Caco-2 (cell line): ENCODE data around the gene ASTN2. TPM values are rescaled to one million over a fixed set of nuclear protein-coding genes. Genes with fewer than 3 reads are reported as not detected.

Source experiments
- BruUV-seq: library from RNA; stranded (reverse); fragments of 400-500 nt; replicated peaks from 2 replicates; lab custom pipeline; 2021; lab: Mats Ljungman, UMichigan
- CTCF ChIA-PET: fragments of 300-600 bp; sonication (Branson Sonifier 250); formaldehyde crosslinking; loops from one replicate; lab custom pipeline; 2022; ENCODE audit warnings: antibody characterized with exemption; lab: Charles Lee
- POLR2A ChIA-PET: fragments of 300-600 bp; sonication (Branson Sonifier 250); formaldehyde crosslinking; loops from one replicate; lab custom pipeline; 2022; ENCODE audit warnings: antibody characterized with exemption; lab: Charles Lee
- DNase-seq, 2 experiments: peaks; one replicate each; pipeline versions ENCODE4 v3.0.0 to v3.0.0-alpha.2; 2020 to 2022
- H3K27me3 ChIP-seq: replicated peaks from 2 replicates; pipeline ENCODE4 v1.6.0; 2011; ENCODE audit warnings: low read length; ENCODE audit not compliant: control insufficient read depth, insufficient read depth
- H3K36me3 ChIP-seq: 2 replicates; pipeline ENCODE4 v1.5.1; 2011; ENCODE audit warnings: low read length; ENCODE audit not compliant: control insufficient read depth, insufficient read depth
- H3K4me1 ChIP-seq: fragments of 250-450 bp; sonication (Bioruptor Pico); 2 replicates; pipeline ENCODE4 v1.5.1; 2020; ENCODE audit warnings: mild to moderate bottlenecking
- H3K4me3 ChIP-seq: 2 replicates; pipeline ENCODE4 v1.5.1; 2011; ENCODE audit warnings: low read depth, mild to moderate bottlenecking, control low read depth, low read length
- H3K9me3 ChIP-seq: fragments of 250-450 bp; sonication (Bioruptor Pico); 2 replicates; pipeline ENCODE4 v1.5.1; 2020; ENCODE audit warnings: mild to moderate bottlenecking, moderate library complexity
- H3K27ac Mint-ChIP-seq: one replicate; pipeline ENCODE4 v1.8.0; 2022; ENCODE audit warnings: mixed read lengths; ENCODE audit not compliant: unreplicated experiment
- H3K27me3 Mint-ChIP-seq: one replicate; pipeline ENCODE4 v1.8.0; 2022; ENCODE audit warnings: mixed read lengths; ENCODE audit not compliant: insufficient read depth, unreplicated experiment
- H3K36me3 Mint-ChIP-seq: one replicate; pipeline ENCODE4 v1.8.0; 2022; ENCODE audit warnings: mild to moderate bottlenecking, mixed read lengths; ENCODE audit not compliant: insufficient read depth, unreplicated experiment
- H3K4me1 Mint-ChIP-seq: one replicate; pipeline ENCODE4 v1.8.0; 2022; ENCODE audit warnings: low read depth, mixed read lengths; ENCODE audit not compliant: unreplicated experiment
- H3K4me3 Mint-ChIP-seq: one replicate; pipeline ENCODE4 v1.8.0; 2022; ENCODE audit warnings: mild to moderate bottlenecking, moderate library complexity, mixed read lengths; ENCODE audit not compliant: unreplicated experiment
- H3K9me3 Mint-ChIP-seq: one replicate; pipeline ENCODE4 v1.8.0; 2022; ENCODE audit warnings: mixed read lengths; ENCODE audit not compliant: unreplicated experiment
- intact Hi-C: fragments of 100-400 bp; cut with micrococcal nuclease; formaldehyde crosslinking; loops from one replicate; pipeline ENCODE4 v1.10.0; 2022; ENCODE audit not compliant: unreplicated experiment
- total RNA-seq: library from RNA; stranded (reverse); gene quantifications from 2 replicates; pipeline ENCODE4 v1.2.3, GENCODE V29; 2022
- TF ChIP-seq, protein P1 (sequence below), 2 experiments: fragments of 200-600 bp in 1 of 2; IDR thresholded peaks; 1 replicate in 1 of 2; 2 replicates in 1 of 2; pipeline versions ENCODE4 v1.5.1 to v1.8.0; 2011 to 2022; ENCODE audit warnings: antibody characterized with exemption in 1 of 2, control low read depth in 1 of 2, inconsistent platforms in 1 of 2, low read depth in 1 of 2, low read length in 1 of 2, mild to moderate bottlenecking in 1 of 2, moderate library complexity in 1 of 2; ENCODE audit not compliant: insufficient read depth in 1 of 2, severe bottlenecking in 1 of 2, unreplicated experiment in 1 of 2

ASTN2 gene
- total RNA-seq, 1 experiment from 2014 or later = 12.7 TPM

GRCh38 chr9:116605904-116606341 is 808.9 kb downstream of the ASTN2 start:
- Histone ChIP-seq H3K27me3 (no peaks in the 10 kb centered on the region), H3K36me3 (0 out of 2 replicates have a peak, but pooled peaks cover 1% of the 10 kb centered on the region), H3K9me3 (no peaks in the 10 kb centered on the region; the same call in 1 of the 2 replicates), H3K4me3 (no peak overlapping the region), H3K4me1 (no peaks in the 10 kb centered on the region)
- Mint-ChIP-seq H3K27me3 (no peaks in the 10 kb centered on the region), H3K4me3 (no peak overlapping the region), H3K36me3 (no peaks in the 10 kb centered on the region), H3K9me3 (no peaks in the 10 kb centered on the region), H3K4me1 (no peaks in the 10 kb centered on the region), H3K27ac (no peak overlapping the region)
- ChIA-PET CTCF (no interaction called here), POLR2A (no interaction called here)
- no TSS peak for BruUV-seq
- DNase-seq = no peak
- intact Hi-C loops = no loop called here
- TF ChIP-seq, protein P1, sequence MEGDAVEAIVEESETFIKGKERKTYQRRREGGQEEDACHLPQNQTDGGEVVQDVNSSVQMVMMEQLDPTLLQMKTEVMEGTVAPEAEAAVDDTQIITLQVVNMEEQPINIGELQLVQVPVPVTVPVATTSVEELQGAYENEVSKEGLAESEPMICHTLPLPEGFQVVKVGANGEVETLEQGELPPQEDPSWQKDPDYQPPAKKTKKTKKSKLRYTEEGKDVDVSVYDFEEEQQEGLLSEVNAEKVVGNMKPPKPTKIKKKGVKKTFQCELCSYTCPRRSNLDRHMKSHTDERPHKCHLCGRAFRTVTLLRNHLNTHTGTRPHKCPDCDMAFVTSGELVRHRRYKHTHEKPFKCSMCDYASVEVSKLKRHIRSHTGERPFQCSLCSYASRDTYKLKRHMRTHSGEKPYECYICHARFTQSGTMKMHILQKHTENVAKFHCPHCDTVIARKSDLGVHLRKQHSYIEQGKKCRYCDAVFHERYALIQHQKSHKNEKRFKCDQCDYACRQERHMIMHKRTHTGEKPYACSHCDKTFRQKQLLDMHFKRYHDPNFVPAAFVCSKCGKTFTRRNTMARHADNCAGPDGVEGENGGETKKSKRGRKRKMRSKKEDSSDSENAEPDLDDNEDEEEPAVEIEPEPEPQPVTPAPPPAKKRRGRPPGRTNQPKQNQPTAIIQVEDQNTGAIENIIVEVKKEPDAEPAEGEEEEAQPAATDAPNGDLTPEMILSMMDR (IDR thresholded peaks at IDR 0.05; ENCODE audit: insufficient read depth in 1 of 2, low read depth in 1 of 2, low read length in 1 of 2, severe bottlenecking in 1 of 2, unreplicated experiment in 1 of 2) = no peak

- Mint-ChIP-seq H3K4me1 (no peaks in the 10 kb centered on the region), H3K36me3 (no peaks in the 10 kb centered on the region), H3K9me3 (no peaks in the 10 kb centered on the region), H3K27ac (no peak overlapping the region), H3K4me3 (no peak overlapping the region), H3K27me3 (no peaks in the 10 kb centered on the region)
- TF ChIP-seq, protein P1 (IDR thresholded peaks at IDR 0.05; ENCODE audit: insufficient read depth in 1 of 2, low read depth in 1 of 2, low read length in 1 of 2, severe bottlenecking in 1 of 2, unreplicated experiment in 1 of 2) = no peak
- CTCF ChIA-PET = no interaction called here
- Histone ChIP-seq H3K36me3 (0 out of 2 replicates have a peak, but pooled peaks cover 1% of the 10 kb centered on the region), H3K9me3 (no peaks in the 10 kb centered on the region; the same call in 1 of the 2 replicates), H3K27me3 (no peaks in the 10 kb centered on the region), H3K4me3 (no peak overlapping the region), H3K4me1 (no peaks in the 10 kb centered on the region)
- intact Hi-C loops = no loop called here
- POLR2A ChIA-PET = no interaction called here
- no peak for DNase-seq
- no TSS peak for BruUV-seq
Observed at GRCh38 chr9:116605060-116605459, 809.8 kb downstream of the ASTN2 start.

- no peak overlapping the region for H3K4me3 ChIP-seq
- POLR2A ChIA-PET = interaction anchor here (0.6 kb wide), 1 partner anchor 867 kb away, joined by 3 read pairs; no protein-coding TSS in a partner anchor
- Mint-ChIP-seq H3K4me3 (no peak overlapping the region), H3K27ac (no peak overlapping the region), H3K4me1 (no peaks in the 10 kb centered on the region), H3K27me3 (no peaks in the 10 kb centered on the region), H3K9me3 (no peaks in the 10 kb centered on the region), H3K36me3 (no peaks in the 10 kb centered on the region)
- CTCF ChIA-PET = no interaction called here
- BruUV-seq = no TSS peak
- no peaks in the 10 kb centered on the region for H3K4me1 ChIP-seq
- TF ChIP-seq, protein P1 (IDR thresholded peaks at IDR 0.05; ENCODE audit: insufficient read depth in 1 of 2, low read depth in 1 of 2, low read length in 1 of 2, severe bottlenecking in 1 of 2, unreplicated experiment in 1 of 2) = no peak
- H3K27me3 ChIP-seq = no peaks in the 10 kb centered on the region
- no peaks in the 10 kb centered on the region; the same call in 1 of the 2 replicates for H3K9me3 ChIP-seq
- intact Hi-C loops = no loop called here
- no peak for DNase-seq
- 0 out of 2 replicates have a peak, but pooled peaks cover 1% of the 10 kb centered on the region for H3K36me3 ChIP-seq
Observed at GRCh38 chr9:116604251-116604650, 810.6 kb downstream of the ASTN2 start.
